Activated gamma-delta T cell (primary cell): ENCODE data around the gene BANK1.

ENCODE experiments used
- DNase-seq: peaks from one replicate; lab custom pipeline; 2025; lab: John Stamatoyannopoulos, UW

The BANK1 gene

GRCh38 chr4:102027961-102028360 lies 237.4 kb downstream of the BANK1 start:
- DNase-seq = no peak

- no peak for DNase-seq
These were observed 240.9 kb downstream of the BANK1 start for GRCh38 chr4:102031406-102031805.

- no peak for DNase-seq
These were observed 245.5 kb downstream of the BANK1 start for GRCh38 chr4:102036016-102036415.

GRCh38 chr4:102036619-102037376 lies 246.3 kb downstream of the BANK1 start:
- DNase-seq = no peak

DNA sequence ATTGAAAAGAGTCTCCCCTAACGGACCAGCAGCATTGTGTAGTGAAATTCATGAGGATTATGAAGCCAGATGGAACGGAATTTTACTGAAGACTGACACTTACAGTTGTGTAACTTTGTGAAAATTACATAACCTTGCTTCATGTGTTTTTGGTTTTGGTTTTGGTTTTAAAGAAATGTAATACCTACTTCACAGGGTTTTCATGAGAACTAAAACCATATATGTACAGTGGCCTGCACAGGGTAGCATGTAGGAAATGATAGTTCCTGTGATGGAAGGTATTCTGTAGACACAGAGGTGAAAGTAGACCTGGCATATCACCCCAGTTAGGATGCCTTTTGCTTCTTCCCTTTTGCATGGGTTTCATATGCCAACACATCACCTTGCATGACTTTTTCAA lies 247.0 kb downstream of the BANK1 start:
- no peak for DNase-seq

- DNase-seq = no peak
These were observed 252.6 kb downstream of the BANK1 start for GRCh38 chr4:102042871-102043802.

DNA sequence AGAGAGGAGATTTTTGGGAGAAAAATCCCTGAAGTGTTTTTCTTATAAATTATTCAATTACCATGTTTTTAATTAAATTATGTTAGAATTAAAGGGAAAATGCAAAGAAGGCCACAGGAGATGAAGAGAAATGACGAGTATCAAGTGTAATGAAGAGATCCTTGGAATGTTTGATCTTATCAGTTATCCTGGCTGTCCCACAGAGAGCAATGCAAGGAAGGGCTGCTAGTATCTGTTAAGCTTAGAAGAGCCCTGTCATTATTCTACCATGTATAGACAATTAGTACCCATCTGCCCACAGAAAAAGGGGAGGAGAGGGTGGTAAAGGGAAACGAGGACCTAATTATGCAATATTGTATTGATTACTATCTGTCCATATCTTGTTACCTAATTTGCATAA lies 257.1 kb downstream of the BANK1 start:
- no peak for DNase-seq

DNA sequence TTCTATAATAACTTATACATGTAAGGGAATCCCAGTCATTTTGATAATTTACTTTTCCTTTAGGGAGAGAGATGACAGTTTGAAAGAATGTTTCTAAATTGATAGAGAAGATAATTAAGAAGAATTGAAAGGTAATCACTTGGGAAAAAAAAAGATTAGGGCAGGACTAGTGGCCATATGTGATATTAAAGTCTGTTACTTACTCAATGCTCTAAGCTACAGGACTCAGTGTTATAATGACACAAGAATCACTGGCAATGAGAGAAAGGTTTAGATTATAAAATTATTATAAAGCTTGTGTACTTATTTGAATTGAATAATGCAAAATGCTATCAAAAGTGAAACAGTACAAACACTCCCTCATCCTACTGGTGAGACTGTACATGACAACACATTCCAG lies 265.3 kb downstream of the BANK1 start:
- DNase-seq = no peak

GRCh38 chr4:102057122-102057521 lies 266.6 kb downstream of the BANK1 start:
- DNase-seq = no peak

DNA sequence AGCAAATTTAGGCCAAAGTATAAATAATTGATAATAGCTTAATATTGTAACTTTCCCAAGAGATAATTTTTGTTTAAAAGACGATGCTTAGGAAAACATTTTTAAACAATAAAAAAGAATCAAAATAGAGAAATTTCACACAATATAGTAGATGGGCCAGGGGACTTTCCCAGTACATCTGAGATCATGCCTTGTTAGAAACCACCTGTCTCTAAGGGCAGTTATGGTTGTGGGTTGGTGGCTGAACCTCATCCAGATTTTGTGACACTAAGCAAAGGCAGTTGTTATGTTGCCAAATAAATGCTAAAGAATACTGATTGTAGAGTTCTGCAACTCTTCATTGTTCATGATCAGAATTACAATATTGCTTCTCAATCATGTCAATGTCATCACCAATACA lies 270.6 kb downstream of the BANK1 start:
- DNase-seq = no peak

DNA sequence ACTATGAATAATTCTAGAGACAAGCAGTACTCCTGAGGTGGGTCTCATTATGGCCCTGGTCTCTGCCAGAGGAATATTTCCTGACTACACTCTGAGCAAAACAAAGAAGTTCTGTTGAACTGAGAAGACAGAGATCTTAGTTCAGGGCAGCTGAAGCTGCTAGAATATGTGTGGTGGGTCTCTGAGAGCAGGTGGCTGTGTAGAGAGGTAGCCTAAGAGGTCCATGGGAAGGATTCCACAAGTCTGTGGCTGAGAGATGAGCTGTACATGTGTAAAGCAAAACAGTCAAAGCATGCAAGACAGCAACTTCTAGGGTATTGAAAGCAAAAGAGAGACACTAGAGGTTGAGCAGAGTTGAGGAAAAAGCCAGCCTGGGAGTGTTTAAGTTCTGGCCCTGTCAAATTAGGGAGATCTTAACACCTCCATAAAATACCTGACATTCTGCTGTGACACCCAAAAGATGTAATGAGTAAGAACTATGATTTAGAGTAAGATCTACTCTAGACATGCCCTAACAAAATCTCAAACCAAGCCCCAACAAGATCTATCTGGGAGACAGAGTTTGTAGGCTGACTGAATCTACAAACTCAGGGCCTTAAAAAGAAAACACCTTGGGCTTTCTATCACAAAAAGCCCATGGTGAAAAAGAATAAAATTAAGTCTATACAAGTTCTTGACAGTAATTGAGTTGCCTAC lies 274.4 kb downstream of the BANK1 start:
- no peak for DNase-seq

DNA sequence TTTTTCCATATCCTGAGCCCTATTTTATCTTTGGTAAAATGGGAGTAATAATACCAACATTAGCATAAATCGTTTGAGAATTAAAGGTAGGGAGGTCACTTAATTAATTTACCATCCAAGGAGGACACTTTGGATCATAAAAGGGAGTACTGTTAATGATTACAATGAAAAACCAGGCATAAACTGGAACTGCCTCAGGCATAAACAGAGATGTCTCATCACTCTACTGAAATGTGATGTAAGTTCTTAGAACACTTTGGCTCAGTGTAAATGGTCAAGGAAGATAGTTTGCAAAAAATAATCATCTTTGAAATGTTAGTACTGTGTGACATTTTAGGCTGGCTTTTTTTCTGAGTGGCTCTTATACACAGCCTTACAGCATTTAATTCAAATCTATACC lies 286.1 kb downstream of the BANK1 start:
- DNase-seq = no peak

GRCh38 chr4:102080184-102080583 lies 289.7 kb downstream of the BANK1 start:
- DNase-seq = no peak

DNA sequence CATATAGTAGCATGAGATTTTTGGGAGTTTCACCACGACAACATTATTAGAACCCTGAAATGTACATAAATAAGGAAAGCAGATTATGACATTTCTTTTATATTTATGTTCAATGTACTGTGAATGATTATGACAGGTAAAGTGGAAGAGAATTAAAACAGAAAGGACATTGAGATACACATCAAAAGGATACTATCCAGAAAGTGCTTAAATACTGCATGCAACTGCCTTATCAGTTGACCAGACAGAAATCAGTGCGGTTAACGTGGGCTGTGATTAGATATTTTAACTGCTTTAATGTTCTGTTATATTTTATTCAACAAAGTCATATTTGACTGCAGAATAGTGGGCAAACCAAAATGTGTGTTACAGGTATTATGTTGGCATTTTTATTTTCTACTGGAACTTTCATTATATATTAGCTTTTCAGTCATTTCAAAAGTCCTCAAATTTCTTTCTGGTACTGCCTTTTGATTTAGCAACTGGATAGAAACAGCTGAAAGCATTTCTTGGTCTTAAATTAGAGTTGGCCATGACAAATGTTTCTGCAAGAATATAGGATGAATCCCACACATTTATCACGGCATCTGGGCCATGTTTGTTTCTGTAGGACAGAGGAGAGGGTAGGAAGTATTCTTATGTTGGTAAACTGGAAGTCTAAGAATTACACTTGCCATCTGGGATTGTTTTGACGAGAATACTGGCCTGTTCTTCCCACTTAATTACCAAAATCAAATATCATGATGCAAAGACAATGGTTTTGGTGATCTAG lies 299.5 kb downstream of the BANK1 start:
- DNase-seq = no peak

GRCh38 chr4:102091656-102092055 lies 301.1 kb downstream of the BANK1 start:
- no peak for DNase-seq

- DNase-seq = no peak
These were observed 304.0 kb downstream of the BANK1 start for GRCh38 chr4:102094481-102094880.

- no peak for DNase-seq
These were observed 312.8 kb downstream of the BANK1 start for GRCh38 chr4:102103368-102103767.

GRCh38 chr4:102104278-102104677 lies 313.7 kb downstream of the BANK1 start:
- DNase-seq = no peak

DNA sequence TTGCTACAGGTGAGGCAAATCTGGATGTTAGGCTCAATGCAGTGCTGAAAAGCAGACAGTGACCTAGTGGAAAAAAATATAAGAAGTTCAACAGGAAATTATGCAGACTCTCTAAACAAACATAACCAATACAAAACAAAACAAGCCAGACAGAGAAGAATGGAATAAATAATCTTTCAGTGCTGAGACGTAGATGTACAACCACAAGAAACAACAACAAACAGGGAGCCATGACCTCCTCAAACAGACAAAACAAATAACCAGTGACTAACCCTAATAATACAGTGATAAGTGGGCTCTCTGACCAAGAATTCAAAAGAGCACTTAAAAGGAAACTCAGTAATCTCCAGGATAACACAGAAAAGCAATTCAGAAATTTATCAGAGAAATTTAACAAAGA lies 315.5 kb downstream of the BANK1 start:
- no peak for DNase-seq

DNA sequence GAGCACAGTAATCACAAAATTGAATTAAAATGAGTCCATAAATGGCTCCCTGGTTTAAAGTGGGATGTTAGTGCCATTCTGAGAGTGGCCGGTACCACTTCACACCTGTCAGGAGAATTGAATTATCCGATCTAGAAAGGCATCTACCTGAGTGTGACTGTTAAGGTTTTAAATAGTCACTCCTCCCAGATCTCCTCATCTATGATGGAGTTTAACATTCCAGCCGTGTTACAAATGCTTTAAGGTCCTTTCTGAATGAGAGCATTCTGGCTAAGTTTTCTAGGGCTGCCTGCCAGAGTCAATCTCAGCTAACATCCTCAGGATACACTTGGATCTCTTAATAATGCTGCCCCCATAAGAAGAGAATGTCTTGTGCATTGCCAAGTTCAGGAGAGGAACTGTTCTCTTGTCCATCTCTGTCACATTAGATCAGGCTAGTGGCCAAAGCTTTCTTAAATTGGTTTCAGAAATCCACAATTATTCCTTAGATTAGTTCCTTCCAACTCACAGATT lies 323.6 kb downstream of the BANK1 start:
- DNase-seq = no peak

GRCh38 chr4:102116121-102116520 lies 325.6 kb downstream of the BANK1 start:
- DNase-seq = no peak

- DNase-seq = no peak
These were observed 330.3 kb downstream of the BANK1 start for GRCh38 chr4:102120846-102121245.
